ENCODE measurements around the gene TMTC2.
"Not testable (repeated sequence)": the region's sequence is repeated elsewhere in the genome, so short reads cannot be mapped to it uniquely, and the experiment has no call there.

The TMTC2 gene

DNA sequence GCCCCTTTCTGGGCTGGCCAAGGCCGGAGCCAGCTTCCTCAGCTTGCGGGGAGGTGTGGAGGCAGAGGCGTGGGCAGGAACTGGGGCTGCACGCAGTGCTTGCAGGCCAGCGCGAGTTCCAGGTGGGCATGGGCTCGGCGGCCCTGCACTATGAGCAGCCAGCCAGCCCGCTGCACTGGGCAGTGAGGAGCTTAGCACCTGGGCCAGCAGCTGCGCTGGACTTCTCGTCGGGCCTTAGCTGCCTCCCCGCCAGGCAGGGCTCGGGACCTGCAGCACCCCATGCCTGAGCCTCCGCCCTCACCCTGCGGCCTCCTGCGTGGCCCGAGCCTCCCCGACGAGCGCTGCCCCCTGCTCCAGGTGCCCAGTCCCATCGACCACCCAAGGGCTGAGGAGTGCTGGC, 42.0 kb downstream of the TMTC2 start:
- DNase-seq (ENCODE audit: low read depth) = no peak

DNA sequence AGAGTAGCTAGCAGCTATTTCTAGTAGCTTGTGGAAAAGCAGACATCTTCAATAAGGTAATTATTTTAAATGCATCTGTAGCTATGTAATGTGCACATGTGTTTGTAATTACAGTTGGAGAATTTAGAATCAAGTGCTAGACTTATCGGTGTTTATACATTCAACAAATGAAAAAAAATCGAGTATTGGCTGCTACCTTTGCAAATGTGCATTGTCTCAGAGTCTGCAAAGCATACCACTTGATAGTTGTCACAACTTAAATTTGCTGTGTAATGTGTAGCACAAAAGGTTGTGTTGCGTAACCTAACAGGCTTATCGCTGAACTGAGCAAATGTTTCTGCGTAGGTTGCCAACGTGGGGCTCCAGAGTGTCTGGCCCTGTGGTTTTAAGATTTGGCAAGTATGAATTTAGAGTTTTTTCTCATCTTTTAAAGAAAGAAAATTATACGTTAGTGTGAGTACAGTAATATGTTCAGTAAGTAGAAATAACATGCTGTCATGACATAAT, 44.3 kb downstream of the TMTC2 start:
- DNase-seq (ENCODE audit: low read depth) = no peak

DNA sequence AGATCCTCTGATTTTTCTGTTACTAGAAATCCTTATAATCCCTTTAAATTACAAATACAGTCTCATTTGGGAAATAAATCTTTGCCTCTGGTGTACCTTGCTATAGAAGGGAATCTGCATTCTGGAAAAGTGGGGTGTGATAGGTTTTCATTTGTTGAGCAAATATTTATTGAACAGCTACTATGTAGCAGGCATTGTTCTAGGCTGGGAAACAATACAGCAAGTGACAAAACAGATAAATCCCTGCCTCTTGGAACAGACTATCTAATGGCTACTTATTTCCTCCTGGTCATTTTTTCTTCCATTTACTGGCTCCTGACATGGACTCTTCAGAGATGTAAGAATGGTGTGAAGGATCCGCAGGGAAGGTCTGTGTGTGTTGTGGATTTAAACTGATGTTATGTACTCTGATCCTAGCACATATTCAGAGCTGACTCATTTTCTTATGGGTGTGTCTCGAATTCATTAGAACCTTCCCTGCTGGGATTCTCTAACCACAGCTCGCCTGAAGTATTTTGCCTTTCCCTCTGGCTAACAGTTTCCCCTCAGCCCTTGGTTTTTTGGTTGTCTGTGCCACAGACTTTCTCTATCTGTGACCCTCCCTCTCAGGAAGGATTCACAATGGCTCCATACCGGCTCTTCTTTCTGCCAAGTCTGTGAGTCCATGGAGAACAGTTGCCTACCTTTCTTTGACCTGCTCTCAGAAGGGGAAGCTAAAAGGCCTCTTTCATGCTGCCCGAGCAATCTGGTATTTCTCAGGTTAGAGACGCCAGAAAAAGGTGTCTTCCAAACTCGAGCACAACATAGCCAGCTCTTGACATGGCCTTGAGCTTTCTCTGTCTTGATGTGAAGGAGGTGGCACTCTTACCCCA, 53.7 kb downstream of the TMTC2 start:
- DNase-seq (ENCODE audit: low read depth) = peak; percentile 65

DNA sequence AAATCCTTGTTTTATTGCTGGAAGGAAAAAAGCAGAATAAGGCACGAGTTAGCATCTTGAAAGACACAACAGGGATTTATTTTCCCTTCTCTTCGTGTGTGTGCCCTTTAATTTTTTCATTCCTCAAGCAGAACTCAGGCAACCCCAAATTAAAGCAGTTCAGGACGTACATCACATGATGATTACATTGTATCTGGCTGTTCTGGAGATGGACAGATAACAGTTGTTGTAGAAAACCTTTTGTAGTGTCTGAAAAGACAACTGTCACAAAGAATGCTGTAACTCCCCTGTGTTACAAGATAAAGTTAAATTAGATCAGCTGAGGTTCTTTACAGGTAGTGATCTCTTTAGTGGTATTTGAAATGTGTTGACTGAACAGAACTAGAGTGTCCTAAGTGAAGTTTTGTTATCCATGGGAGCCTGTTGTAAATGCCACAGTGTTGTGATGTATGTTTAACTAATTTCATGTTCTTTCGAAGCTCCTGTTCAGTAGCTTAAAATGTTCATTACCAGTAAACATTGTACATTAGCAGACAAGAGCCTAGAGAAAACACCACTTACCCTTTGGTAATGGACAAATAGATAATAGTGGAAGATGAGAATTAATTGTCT, 58.5 kb downstream of the TMTC2 start:
- no peak for DNase-seq (ENCODE audit: low read depth)

DNA sequence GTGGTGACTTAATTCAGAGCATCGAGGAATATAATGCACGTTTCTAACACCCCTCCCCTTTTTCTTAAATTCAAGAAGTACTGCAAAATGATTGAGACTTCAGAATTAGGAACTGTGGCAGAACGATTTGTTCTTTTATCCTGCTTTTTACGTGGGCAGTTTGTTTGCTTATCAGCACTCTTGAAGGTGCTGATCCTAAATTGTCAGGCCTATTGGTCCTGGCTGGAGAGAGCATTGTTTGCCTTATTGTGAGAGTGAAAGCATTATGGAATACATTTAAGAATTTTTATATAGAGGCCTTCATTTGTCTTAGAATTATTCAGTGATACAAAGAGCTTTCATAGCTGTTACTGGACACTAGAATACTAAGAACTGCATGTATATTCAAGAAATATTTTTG, 59.1 kb downstream of the TMTC2 start:
- DNase-seq (ENCODE audit: low read depth) = no peak

DNA sequence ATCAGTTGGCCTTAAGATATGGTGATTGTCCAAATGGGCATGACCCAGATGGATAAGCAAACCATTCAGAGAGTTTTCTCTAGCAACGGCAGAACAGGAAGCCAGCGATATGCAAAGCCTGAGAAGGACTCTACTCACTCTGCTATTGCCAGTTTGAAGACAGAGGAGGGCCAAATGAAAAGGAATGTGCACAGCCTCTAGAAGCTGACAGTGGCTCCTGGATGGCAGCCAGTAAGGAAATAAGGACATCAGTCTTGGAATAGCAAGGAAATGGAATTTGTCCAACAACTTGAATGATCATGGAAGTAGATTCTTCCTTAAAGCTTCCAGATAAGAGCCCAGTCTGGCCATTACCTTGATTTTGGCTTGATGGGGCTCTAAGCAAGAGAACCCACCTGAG, 60.0 kb downstream of the TMTC2 start:
- peak; percentile 22 for DNase-seq (ENCODE audit: low read depth)

DNA sequence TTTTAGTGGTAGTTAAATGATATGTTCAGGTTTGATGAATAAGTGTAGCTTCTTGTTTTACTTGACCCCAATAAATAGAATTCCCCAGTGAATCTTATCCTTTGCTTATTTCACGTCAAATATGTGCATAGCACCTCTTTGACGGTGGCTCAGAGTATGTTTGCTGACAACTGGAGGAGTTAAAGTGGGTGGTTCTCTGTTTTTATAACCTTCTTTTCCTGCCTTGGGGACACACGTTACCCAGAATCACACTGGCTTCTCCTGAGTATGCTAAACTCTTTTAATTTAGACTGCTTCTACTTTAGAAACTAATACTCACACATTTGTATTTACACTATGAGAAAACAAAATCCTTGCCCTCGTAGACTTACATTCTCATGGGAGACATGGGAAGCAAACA, 62.3 kb downstream of the TMTC2 start:
- no peak for DNase-seq (ENCODE audit: low read depth)

DNA sequence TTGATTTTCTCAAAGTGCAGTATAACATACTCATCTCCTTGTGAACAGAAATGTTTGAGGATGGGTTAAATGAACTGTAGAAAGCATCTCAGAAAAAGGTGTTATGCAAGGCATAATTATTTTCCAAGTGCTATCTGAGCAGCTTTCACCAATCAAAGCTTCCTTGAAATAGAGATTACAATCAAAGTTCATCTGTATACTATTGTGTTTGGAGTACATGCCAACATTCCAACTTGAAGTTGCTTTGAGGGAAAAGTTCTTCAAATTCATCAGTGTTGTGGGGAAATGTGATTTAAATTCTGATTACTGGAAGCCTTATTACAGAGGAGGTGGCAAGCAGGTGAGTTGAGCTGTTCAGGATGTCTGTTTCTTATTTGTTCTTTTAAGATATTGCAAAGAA, 68.2 kb downstream of the TMTC2 start:
- DNase-seq (ENCODE audit: low read depth) = no peak

DNA sequence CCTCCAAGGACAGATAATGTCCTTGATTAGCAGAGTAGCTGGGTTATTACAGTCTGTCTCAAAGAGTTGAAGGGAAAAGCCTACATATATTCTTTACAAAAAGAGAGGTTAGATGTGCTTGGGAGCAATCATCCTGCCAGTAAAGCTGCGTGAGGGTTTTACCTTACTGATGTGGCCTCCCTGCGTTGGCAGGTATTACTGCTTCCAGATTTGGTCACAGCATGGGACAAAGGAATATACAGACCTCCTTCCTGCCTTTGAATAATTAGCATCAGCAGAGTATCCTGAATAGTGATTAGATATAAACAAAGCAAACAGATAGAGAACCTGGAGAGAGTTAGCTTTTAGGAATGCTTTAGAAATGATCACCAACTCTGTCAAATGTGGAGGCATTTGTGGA, 69.6 kb downstream of the TMTC2 start:
- DNase-seq (ENCODE audit: low read depth) = no peak

DNA sequence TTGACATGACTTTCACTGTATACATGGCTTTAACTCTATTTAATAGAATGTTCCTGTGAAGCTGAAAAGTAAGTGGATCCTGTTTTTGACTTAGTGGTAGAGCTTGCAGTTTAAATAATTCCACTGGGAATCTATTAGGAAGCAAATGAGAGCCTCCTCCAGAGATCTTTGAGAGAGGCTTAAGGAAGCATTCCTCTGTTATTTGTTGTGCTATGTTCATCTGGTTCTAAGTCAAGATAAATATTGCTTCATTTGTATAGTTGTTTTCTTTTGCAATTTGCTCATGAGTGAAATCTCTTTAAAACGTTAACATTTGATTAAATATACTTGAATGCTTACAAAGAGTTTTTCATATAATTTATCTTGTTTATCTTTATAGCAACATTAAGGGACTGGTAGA, 70.4 kb downstream of the TMTC2 start:
- DNase-seq (ENCODE audit: low read depth) = no peak

DNA sequence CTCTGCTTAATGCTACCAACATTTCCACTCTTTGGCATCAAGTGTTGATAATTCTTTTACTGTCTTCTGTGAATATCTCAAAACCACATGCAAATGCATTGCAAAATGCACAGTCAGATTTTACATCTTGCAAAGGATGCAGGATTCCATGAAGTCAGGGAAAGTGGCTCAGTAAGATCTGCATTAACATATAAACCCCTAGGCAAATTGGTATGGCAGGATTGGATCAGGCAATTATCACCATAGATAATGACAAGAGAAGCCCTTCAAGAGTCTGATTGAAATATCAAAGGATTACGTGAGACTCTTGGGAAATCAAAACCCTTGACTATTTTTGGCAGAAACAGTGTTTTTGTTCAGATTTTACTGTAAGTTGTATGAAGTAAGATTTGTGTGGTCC, 71.0 kb downstream of the TMTC2 start:
- DNase-seq (ENCODE audit: low read depth) = no peak

DNA sequence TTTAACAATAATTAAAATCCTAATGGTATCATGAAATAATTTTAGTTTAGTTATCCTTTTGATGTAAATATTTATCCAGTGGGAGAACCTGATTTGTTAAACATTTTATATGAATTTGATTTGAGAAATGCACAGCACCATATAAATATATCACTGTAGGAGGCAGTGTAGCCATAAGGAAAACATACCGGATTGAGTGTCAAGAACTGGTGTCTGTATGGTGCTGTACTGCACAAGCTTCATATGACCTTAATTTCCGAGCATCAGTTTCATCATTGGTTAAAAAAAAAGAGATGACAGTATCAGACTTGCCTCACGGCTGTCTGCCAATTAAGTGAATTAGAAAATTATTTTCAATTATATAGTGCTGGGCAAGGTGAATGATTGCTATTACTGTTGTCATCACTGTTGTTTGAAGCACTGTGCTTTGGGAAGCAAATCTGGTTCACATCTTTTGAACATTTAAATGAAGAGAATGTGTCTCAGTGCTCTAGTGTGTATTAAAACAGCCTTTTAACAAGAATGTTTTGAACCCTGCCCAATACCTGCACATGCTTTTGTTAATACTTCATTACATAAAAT, 72.1 kb downstream of the TMTC2 start:
- DNase-seq (ENCODE audit: low read depth) = no peak

DNA sequence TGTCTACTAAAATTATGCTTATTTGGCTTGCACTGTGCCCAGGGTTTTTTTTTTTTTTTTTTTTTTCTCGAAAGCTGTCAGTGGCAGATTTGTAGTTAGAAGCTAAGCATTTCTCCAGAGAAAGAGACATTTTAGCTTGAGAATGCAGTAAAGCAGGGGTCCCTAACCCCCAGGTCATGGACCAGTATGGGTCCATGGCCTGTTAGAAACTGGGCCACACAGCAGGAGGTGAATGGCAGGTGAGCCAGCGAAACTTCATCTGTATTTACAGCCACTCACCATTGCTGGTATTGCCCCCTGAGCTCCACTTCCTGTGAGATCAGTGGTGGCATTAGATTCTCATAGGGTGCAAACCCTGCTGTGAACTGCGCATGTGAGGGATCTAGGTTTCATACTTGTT, 73.7 kb downstream of the TMTC2 start:
- DNase-seq (ENCODE audit: low read depth) = no peak

DNA sequence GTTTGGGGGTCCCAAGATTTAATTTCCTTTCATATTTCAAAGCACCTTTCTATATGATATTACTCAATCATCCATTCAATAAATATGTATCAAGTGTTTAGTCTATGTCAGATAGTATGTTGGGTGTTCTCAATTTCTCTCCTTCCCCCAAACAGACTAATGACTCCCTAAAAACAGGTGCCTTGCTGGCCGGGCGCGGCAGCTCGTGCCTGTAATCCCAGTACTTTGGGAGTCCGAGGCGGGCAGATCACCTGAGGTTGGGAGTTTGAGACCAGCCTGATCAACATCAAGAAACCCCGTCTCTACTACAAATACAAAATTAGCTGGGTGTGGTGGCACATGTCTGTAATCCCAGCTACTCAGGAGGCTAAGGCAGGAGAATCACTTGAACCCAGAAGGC, 78.5 kb downstream of the TMTC2 start:
- not testable (repeated sequence) for DNase-seq (ENCODE audit: low read depth)

DNA sequence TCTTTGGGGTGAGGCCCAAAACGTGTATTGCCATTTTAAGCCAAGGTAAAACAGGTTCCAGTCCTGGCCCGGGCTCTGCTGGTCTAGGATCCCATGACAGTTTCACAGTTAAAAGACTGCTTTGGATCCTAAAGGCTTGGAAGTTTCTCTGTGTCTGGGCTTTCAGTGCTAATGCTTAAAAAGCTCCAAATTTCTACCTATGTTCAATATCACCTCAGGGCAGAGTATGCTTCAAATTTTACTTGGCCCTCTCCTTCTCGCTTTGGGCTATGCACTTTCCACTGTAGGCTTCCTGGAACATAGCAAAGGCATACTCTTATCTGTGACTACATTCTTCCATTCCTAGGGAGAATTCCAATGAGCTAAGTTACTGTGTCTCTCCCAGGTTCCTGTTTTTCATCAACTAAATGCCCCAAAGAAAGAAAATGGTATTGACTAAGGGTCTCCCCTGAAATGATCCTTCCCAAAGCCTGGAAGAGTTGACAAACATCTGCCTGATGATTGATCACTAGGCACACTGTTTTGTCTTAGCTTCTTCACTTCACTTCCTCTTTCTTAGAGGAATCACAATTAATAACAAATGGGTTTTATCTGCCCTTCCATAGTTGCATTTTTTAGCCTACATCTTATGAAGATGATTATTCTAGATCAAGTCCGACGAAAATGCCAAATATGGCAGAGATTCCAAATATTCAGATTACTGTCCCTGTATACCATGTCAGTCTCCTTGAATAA, 79.4 kb downstream of the TMTC2 start:
- no peak for DNase-seq (ENCODE audit: low read depth)

DNA sequence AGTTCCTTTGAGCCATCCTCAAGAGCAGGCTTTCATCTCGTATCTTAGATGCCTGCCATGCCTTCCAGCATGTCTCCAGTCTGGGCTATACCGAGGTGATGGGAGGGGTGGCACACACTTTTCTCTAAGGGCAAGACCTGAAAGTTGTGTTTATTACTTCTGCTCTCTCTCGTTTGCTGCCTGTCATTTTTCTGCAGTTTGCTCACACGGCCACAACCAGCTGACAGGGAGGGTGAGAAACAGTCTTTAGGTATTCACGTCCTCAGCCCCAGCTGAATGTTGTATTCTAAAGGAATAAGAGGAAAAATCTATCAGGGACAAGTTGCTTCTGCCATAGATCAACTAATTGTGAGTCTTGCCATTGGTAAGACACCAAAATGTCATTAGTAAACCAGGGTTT, 88.0 kb downstream of the TMTC2 start:
- DNase-seq (ENCODE audit: low read depth) = no peak

DNA sequence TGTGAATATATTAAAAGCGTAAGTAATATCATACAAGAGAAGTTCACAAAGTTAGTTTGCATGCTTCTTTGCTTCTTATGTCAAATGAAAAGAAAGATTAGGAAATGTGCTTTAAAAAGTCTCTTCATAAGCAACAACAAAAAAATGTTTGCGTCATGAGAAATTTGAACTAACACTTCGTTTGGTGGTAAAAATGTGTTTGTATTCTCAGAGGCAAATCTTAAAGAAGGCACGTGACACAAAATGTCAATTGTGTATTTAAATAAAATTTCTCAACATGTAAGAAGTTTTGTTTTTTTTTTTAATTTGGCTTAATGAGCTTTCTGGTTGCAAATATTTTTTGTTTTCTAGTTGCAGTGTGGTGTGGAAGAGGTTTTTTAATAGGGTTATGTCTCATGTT, 93.8 kb downstream of the TMTC2 start:
- no peak for DNase-seq (ENCODE audit: low read depth)

DNA sequence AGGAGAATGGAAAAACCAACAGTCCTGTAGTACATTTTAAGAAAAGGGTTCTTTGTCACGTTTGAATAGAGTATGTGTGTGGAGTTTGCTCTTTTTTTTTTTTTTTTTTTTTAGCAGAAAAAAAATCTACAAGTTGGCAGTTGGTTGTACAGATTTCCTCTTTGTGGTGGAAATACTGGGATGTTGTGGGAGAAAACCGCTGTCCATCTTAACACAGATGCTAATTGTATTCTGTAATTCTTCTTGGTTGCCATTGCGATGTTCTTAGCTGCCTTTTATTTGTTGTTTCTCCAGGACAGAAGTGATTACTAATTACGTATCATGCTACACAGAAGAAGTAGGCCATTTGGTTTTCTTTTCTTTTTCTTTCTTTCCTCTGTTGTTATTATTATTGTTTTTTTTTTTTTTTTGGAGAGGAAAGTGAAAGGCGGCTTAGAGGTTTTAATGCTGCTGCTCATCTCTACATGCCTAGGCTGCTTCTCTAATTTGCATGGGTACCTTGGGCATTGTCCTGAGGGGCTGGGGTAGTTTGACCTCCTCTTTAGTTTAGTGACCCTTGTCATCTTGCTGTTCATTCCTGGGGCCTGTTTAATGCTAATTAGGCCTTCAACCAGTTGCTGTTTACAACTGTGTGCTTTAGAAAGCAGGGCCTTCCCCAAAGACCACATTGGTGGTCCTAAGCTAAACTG, 94.7 kb downstream of the TMTC2 start:
- no peak for DNase-seq (ENCODE audit: low read depth)

DNA sequence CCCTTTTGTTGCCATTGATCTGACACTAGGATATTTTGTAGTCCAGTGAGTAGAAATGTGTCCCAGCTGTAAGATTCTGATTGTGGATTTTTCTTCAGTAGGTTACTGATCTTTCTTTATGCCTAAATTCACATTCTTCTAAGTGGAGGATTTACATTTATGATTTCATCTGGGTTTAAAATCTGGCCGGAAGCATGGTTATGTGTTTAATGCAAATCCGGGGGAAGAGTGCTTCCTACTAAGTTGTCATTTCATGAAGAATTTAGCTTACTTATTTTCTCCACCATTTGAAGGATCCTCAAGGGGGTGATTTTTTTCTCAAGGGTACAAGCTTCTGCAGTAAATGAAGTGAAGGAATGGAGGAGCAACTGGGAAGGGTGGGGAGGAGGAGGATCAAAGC, 96.7 kb downstream of the TMTC2 start:
- DNase-seq (ENCODE audit: low read depth) = no peak

DNA sequence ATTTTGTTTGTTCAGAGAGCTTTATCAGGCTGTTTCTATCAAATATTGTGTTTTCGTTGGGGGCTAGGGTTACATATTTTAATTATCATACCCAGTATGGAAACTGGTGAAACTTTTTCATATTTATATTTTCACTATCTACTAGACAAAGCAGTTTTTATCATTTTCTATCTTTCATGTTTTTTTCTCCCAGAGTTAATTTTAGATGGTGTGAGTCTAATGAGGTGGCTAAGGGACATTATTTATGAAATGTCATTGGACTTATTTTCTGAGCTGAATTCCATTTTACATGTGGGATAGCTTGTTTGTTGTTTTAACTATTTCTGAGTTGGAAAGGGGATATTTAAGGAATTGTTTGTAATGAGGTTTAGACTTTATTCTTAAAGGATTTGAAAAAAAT, 100.3 kb downstream of the TMTC2 start:
- no peak for DNase-seq (ENCODE audit: low read depth)

DNA sequence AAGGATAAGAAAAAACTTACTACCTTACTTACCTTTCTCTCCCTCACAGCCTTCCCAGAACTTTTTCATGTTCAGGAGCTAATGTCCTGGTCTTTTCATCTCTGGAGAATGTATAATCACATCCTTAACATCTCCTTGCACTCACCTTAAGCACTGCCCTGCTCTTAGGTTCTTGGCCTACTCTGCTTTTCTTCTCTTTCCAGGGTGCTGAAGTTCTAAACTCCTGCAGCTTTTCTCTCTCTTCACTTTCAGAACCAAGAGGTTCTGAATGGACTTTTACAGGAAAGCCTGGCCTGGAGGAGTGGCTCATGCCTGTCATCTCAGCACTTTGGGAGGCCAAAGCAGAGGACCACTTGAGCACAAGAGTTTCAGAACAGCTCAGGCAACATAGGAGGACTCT, 101.9 kb downstream of the TMTC2 start:
- no peak for DNase-seq (ENCODE audit: low read depth)

DNA sequence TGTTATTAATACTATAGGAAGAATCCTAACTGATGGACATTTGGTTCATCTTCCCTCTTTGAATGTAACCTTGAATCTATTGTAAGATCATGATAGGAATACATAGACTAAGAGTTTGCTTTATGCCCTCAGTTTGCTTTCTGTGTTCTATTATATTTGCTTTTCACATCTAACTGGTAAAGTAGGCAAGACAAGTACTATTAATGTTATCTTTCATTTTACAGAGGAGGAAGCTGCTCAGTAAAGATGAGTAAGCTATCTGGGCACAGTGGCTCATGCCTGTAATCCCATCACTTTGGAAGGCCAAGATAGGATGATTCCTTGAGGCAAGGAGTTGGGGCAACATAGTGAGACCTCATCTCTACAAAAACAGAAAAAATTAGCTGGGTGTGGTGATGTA, 103.0 kb downstream of the TMTC2 start:
- DNase-seq (ENCODE audit: low read depth) = no peak

Measured in EH (cell line).